Loucy (cell line): ENCODE results near the gene HIVEP1.

Experiments used
- CTCF ChIP-seq: fragments of 200-600 bp; sonication (generic); conservative IDR thresholded peaks from 2 replicates; pipeline ENCODE4 v1.5.1; 2014; ENCODE audit warnings: mild to moderate bottlenecking, antibody characterized with exemption, low read length
- EZH2phosphoT487 ChIP-seq: fragments of 200-600 bp; IDR thresholded peaks from 2 replicates; pipeline ENCODE4 v1.6.1; 2018; ENCODE audit warnings: antibody characterized with exemption, mild to moderate bottlenecking, moderate library complexity, borderline replicate concordance

GRCh38 chr6:12164508-12164770, 152.3 kb downstream of the HIVEP1 start:
- no peak for TF ChIP-seq CTCF
- no peak for TF ChIP-seq EZH2phosphoT487
